ENCODE data around the gene NT5DC4.
"Not testable (repeated sequence)": the region's sequence is repeated elsewhere in the genome, so short reads cannot be mapped to it uniquely, and the experiment has no call there.

The NT5DC4 gene

DNA sequence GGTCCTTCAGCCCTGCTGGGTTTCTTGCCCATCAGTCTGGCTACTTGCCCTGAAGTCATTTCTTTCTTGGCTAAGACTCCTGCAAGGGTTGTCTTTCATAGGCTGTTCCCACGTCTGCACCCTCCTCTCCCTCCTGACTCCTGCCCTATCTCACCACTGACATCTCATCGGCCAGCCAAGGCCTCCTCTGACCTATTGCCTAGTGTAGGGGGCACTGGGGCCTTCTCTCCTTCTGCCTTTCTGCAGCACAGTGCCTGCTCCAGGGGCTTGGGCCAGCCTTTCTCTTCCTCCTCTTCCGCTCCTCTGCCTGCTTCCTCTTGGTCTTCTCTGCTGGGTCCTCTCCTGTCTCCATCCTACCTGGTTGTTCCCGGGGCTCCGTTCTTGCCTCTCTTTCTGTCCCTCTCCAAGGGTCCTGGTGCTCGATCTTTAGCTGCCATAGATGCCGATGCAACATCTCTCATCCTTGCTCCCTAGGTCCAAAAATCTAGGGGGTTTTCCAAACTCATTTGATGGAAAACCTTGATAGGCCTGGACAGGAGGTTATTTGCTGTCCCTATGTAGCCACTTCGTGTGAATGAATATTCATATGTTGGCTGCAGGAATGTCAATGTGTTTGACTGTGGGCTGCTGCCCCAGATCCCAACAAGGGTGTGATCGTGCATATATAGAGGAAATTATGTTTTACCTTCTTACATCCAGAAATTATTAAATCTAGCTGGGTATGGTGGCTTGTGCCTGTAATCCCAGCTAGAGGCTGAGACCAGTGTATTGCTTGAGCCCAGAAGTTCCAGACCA is 9.7 kb upstream of the NT5DC4 start:
- DNase-seq (ENCODE audit: low spot score) = no peak
- TF ChIP-seq, protein P1, sequence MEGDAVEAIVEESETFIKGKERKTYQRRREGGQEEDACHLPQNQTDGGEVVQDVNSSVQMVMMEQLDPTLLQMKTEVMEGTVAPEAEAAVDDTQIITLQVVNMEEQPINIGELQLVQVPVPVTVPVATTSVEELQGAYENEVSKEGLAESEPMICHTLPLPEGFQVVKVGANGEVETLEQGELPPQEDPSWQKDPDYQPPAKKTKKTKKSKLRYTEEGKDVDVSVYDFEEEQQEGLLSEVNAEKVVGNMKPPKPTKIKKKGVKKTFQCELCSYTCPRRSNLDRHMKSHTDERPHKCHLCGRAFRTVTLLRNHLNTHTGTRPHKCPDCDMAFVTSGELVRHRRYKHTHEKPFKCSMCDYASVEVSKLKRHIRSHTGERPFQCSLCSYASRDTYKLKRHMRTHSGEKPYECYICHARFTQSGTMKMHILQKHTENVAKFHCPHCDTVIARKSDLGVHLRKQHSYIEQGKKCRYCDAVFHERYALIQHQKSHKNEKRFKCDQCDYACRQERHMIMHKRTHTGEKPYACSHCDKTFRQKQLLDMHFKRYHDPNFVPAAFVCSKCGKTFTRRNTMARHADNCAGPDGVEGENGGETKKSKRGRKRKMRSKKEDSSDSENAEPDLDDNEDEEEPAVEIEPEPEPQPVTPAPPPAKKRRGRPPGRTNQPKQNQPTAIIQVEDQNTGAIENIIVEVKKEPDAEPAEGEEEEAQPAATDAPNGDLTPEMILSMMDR (IDR thresholded peaks at IDR 0.05; ENCODE audit: extremely low read depth, missing control alignments) = no peak

DNA sequence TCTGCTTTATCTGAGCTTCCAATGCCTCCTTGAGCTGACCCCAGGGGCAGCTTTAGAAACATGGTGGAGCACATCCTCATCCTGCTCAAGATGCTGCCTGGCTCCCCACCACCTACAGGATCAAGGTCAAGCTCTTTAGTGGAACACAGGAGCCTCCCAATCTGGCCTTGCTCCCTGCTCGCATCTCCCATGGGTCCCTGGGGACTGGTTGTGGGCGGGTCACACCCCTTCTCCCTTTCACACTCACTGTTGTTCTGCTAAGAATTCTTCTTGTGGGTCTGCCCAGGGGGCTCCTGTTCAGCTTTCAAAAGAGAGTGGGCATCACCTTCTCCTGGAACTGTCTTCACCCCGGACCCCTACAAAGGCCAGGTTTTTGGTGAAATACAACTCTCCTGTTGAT is 8.4 kb upstream of the NT5DC4 start:
- DNase-seq (ENCODE audit: low spot score) = no peak
- TF ChIP-seq, protein P1 (IDR thresholded peaks at IDR 0.05; ENCODE audit: extremely low read depth, missing control alignments) = no peak

DNA sequence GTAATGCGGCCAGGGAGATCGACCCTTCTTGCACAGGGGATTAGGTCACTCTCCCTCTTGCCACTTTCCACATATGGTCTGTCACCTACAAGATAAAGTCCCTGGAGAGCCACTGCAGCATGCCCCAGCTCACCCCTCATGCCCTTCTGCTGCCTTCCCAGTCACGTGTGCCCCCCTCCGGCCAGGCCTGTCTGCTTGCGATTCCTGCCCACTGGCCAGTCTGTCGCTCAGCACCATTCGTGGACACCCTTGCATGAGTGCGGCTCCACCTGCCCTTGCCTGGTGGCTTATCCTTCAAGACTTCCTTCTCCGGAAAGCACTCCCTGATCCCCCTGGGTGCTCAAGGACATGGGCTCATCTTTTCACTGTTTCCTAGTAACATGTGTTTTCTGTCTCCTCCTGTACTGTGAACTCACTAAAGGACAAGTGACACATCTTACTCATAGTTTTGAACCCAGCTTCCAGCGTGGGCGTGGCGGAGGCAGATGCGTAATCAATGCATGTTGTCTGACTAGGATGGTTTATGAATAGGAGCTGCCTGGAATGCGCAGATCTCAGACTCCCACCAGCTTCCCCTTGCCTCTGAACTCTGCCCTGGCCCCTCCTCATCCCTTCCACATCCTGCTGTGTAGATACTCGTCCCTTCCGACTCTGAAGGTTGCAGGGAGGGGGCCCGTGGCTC is 7.8 kb upstream of the NT5DC4 start:
- DNase-seq (ENCODE audit: low spot score) = no peak
- TF ChIP-seq, protein P1 (IDR thresholded peaks at IDR 0.05; ENCODE audit: extremely low read depth, missing control alignments) = no peak

DNA sequence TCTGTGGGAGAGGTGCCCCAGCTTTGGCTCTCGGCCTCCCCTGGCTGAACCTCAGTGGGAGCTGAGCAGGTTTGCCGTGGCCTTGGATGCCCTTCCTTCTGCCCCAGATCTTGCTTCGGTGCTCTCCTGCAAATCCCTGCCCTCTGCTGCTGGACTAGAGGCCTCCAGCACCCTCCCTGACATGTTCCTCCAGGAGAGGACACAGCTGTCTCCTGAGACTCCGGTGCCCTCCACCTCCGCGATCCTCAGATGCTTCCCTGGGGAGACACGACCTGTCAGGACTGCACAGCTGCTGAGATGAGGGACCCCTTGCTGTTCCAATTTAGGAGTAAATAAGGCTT is 7.3 kb upstream of the NT5DC4 start:
- DNase-seq (ENCODE audit: low spot score) = no peak
- TF ChIP-seq, protein P1 (IDR thresholded peaks at IDR 0.05; ENCODE audit: extremely low read depth, missing control alignments) = no peak

DNA sequence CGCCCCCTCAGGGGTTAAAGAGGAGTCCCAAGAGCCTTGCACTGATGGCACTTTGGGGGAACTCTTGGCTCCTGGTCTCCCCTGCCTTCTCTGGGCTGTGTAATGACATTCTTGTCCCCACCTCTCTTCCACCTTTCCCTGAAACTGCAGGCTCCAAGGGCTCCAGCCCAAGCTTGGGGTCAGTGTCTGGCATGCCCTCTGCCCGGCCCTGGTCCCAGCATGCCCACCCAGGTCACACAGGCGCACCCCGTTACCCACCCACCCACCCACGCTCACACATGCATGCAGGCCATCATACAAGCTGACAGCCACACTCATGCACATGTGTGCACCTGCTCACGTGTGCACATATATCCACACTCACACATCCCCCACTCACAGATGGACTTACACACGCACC is 6.9 kb upstream of the NT5DC4 start:
- TF ChIP-seq, protein P1 (IDR thresholded peaks at IDR 0.05; ENCODE audit: extremely low read depth, missing control alignments) = no peak

DNA sequence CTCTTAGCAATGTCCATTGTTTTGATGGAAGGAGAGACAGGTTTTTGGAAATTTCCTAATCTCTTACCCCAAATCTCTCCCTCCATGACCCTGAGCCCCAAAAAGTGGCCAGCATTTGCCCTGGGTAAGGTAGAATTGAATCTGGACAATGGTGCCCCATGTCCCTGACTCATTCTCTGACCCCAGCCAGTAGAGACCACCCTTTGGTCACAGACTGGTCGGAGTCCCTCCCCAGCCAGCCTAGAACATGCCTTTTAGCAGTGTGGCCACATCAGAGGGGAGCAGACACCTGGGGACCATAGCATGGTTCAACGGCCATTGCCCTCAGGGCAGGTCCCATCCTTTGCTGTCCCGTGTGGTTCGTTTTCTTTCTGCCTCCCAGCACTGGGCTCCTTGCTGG is 6.5 kb upstream of the NT5DC4 start:
- TF ChIP-seq, protein P1 (IDR thresholded peaks at IDR 0.05; ENCODE audit: extremely low read depth, missing control alignments) = no peak
- DNase-seq (ENCODE audit: low spot score) = no peak

More for the DNA sequence above, 6.9 kb upstream of the NT5DC4 start:
- no peak for DNase-seq (ENCODE audit: low spot score)

DNA sequence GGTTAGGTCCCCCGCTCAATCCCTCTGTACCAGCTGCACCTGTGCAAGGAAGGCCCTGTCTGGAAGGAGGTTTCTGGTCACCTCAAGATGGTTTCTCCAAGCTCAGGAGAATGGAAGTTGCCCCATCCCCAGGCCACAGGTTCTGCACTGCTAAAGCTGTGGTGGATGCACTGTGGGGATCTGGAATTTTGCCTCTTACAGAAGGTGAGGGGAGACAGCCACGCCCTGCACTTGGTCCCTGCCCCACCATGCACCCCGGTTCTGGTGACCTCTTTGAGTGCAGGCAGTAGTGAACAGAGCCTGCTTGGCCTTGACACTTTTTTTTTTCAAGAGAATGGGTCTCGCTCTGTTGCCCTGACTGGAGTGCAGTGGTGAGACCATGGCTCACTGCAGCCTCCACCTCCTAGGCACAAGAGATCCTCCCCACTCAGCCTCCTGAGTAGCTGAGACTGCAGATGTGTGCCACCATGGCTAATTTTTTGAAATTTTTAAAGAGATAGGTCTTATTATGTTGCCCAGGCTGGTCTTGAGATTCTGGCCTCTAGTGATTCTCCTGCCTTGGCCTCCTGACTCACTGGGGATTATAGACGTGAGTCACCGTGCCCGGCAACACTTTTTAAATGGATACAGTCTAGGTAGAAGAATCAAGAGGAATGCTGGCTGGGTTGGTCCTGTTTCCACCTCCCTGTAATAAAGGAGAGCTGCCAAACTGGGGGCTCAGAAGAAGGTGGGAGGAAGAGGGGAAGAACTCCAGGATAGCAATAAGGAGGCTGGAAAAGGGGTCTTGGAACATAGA is 5.8 kb upstream of the NT5DC4 start:
- TF ChIP-seq, protein P1 (IDR thresholded peaks at IDR 0.05; ENCODE audit: extremely low read depth, missing control alignments) = no peak
- DNase-seq (ENCODE audit: low spot score) = no peak

DNA sequence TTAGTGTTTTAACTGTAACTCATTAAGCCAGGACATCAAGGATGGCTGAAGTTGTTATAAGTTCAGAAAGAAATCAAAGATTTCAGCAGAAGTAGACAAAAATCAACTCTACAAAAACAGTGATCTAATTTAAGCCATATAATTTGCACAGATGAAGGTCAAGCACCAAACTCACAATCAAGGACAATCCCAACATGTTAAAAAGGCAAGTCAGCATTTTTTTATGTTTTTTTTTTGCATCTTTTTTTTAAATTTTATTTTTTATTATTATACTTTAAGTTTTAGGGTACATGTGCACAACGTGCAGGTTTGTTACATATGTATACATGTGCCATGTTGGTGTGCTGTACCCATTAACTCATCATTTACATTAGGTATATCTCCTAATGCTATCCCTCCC is 4.7 kb upstream of the NT5DC4 start:
- DNase-seq (ENCODE audit: low spot score) = not testable (repeated sequence)

DNA sequence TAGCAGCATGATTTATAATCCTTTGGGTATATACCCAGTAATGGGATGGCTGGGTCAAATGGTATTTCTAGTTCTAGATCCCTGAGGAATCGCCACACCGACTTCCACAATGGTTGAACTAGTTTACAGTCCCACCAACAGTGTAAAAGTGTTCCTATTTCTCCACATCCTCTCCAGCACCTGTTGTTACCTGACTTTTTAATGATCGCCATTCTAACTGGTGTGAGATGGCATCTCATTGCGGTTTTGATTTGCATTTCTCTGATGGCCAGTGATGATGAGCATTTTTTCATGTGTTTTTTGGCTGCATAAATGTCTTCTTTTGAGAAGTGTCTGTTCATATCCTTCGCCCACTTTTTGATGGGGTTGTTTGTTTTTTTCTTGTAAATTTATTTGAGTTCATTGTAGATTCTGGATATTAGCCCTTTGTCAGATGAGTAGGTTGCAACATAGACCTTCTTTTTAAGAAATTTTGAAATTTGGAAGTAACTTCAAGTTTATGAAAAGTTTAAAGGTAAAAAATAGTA is 3.9 kb upstream of the NT5DC4 start:
- DNase-seq (ENCODE audit: low spot score) = not testable (repeated sequence)
